Prostate gland (tissue), 2 donors: ENCODE measurements around the gene NPLOC4.

Experiments used
- CTCF ChIP-seq, 4 experiments: fragments of 200-600 bp in 2 of 4; fragments of 450-650 bp in 2 of 4; sonication (generic) in 2 of 4; IDR thresholded peaks; 1 replicate in 3 of 4; 2 replicates in 1 of 4; pipeline ENCODE4 v1.5.1; 2016 to 2019; ENCODE audit warnings: antibody characterized with exemption in 4 of 4, mild to moderate bottlenecking in 2 of 4, moderate library complexity in 2 of 4
- POLR2AphosphoS5 ChIP-seq: sonication (generic); formaldehyde crosslinking; IDR thresholded peaks from one replicate; pipeline ENCODE4 v1.6.1; 2017; ENCODE audit warnings: antibody characterized with exemption

GRCh38 chr17:81528384-81528650, 108.6 kb downstream of the NPLOC4 start:
- TF ChIP-seq CTCF (IDR thresholded peaks at IDR 0.05) = no peak
- TF ChIP-seq POLR2AphosphoS5 = no peak
